ENCODE measurements around the gene CBLB. TPM values are rescaled to one million over a fixed set of nuclear protein-coding genes. Genes with fewer than 3 reads are reported as not detected.
"Not testable (repeated sequence)": the region's sequence is repeated elsewhere in the genome, so short reads cannot be mapped to it uniquely, and the experiment has no call there.

The CBLB gene
- total RNA-seq, 1 donor from 2014 or later = 146 TPM

- peaks cover 60% of the 10 kb centered on the region for H3K4me1 Mint-ChIP-seq (ENCODE audit: low read depth)
- intact Hi-C loops (cut with micrococcal nuclease) = loop anchor here (1.0 kb wide), 1 partner anchor 81 kb away; no protein-coding TSS in a partner anchor
- peak overlapping the region; percentile 88 for H3K27ac Mint-ChIP-seq
- H3K36me3 Mint-ChIP-seq (ENCODE audit: low read depth) = peaks cover 84% of the 10 kb centered on the region
- no peaks in the 10 kb centered on the region for H3K27me3 Mint-ChIP-seq (ENCODE audit: low read depth)
- H3K4me3 Mint-ChIP-seq (ENCODE audit: low read depth) = peak overlapping the region; percentile 49
- peaks cover 16% of the 10 kb centered on the region for H3K9me3 Mint-ChIP-seq
- no peak for DNase-seq (ENCODE audit: low spot score)
Observed at GRCh38 chr3:105746231-105746996, 122.4 kb downstream of the CBLB start.

- H3K27me3 Mint-ChIP-seq (ENCODE audit: low read depth) = no peaks in the 10 kb centered on the region
- no peak for DNase-seq (ENCODE audit: low spot score)
- H3K4me3 Mint-ChIP-seq (ENCODE audit: low read depth) = no peak overlapping the region
- peaks cover 19% of the 10 kb centered on the region for H3K9me3 Mint-ChIP-seq
- peaks cover 82% of the 10 kb centered on the region for H3K36me3 Mint-ChIP-seq (ENCODE audit: low read depth)
- peak overlapping the region; percentile 57 for H3K27ac Mint-ChIP-seq
- intact Hi-C loops (cut with micrococcal nuclease) = no loop called here
- H3K4me1 Mint-ChIP-seq (ENCODE audit: low read depth) = peaks cover 54% of the 10 kb centered on the region
Observed at GRCh38 chr3:105745046-105745445, 123.8 kb downstream of the CBLB start.

- Mint-ChIP-seq H3K4me3 (ENCODE audit: low read depth) (no peak overlapping the region), H3K27me3 (ENCODE audit: low read depth) (no peaks in the 10 kb centered on the region), H3K36me3 (ENCODE audit: low read depth) (peaks cover 85% of the 10 kb centered on the region), H3K9me3 (peaks cover 26% of the 10 kb centered on the region), H3K4me1 (ENCODE audit: low read depth) (peaks cover 53% of the 10 kb centered on the region), H3K27ac (peak overlapping the region; percentile 57)
- intact Hi-C loops (cut with micrococcal nuclease) = loop anchor here (1.0 kb wide), 1 partner anchor 9 kb away; no protein-coding TSS in a partner anchor
- DNase-seq (ENCODE audit: low spot score) = no peak
Observed at GRCh38 chr3:105744202-105744601, 124.6 kb downstream of the CBLB start.

- Mint-ChIP-seq H3K9me3 (peaks cover 5% of the 10 kb centered on the region), H3K4me3 (ENCODE audit: low read depth) (no peak overlapping the region), H3K36me3 (ENCODE audit: low read depth) (peaks cover 74% of the 10 kb centered on the region), H3K4me1 (ENCODE audit: low read depth) (peaks cover 5% of the 10 kb centered on the region), H3K27ac (no peak overlapping the region), H3K27me3 (ENCODE audit: low read depth) (no peaks in the 10 kb centered on the region)
- DNase-seq (ENCODE audit: low spot score) = no peak
- intact Hi-C loops (cut with micrococcal nuclease) = loop anchor here (5.0 kb wide), 1 partner anchor 39 kb away; no protein-coding TSS in a partner anchor
Observed at GRCh38 chr3:105733356-105733755, 135.5 kb downstream of the CBLB start.

GRCh38 chr3:105731686-105732085 lies 137.1 kb downstream of the CBLB start:
- H3K36me3 Mint-ChIP-seq (ENCODE audit: low read depth) = peaks cover 84% of the 10 kb centered on the region
- H3K27me3 Mint-ChIP-seq (ENCODE audit: low read depth) = no peaks in the 10 kb centered on the region
- no peak for DNase-seq (ENCODE audit: low spot score)
- no peak overlapping the region for H3K4me3 Mint-ChIP-seq (ENCODE audit: low read depth)
- H3K9me3 Mint-ChIP-seq = peaks cover 22% of the 10 kb centered on the region
- H3K27ac Mint-ChIP-seq = no peak overlapping the region
- intact Hi-C loops (cut with micrococcal nuclease) = loop anchor here (5.0 kb wide), 1 partner anchor 41 kb away; no protein-coding TSS in a partner anchor
- H3K4me1 Mint-ChIP-seq (ENCODE audit: low read depth) = peaks cover 9% of the 10 kb centered on the region

- peaks cover 9% of the 10 kb centered on the region for H3K4me1 Mint-ChIP-seq (ENCODE audit: low read depth)
- peaks cover 23% of the 10 kb centered on the region for H3K9me3 Mint-ChIP-seq
- H3K36me3 Mint-ChIP-seq (ENCODE audit: low read depth) = peaks cover 85% of the 10 kb centered on the region
- no peak for DNase-seq (ENCODE audit: low spot score)
- intact Hi-C loops (cut with micrococcal nuclease) = loop anchor here (5.0 kb wide), 1 partner anchor 41 kb away; no protein-coding TSS in a partner anchor
- no peak overlapping the region for H3K27ac Mint-ChIP-seq
- no peak overlapping the region for H3K4me3 Mint-ChIP-seq (ENCODE audit: low read depth)
- H3K27me3 Mint-ChIP-seq (ENCODE audit: low read depth) = no peaks in the 10 kb centered on the region
Observed at GRCh38 chr3:105730801-105731354, 137.9 kb downstream of the CBLB start.

- no peaks in the 10 kb centered on the region for H3K27me3 Mint-ChIP-seq (ENCODE audit: low read depth)
- peaks cover 86% of the 10 kb centered on the region for H3K36me3 Mint-ChIP-seq (ENCODE audit: low read depth)
- H3K27ac Mint-ChIP-seq = no peak overlapping the region
- H3K9me3 Mint-ChIP-seq = peaks cover 23% of the 10 kb centered on the region
- intact Hi-C loops (cut with micrococcal nuclease) = loop anchor here (5.0 kb wide), 1 partner anchor 43 kb away; no protein-coding TSS in a partner anchor
- H3K4me3 Mint-ChIP-seq (ENCODE audit: low read depth) = no peak overlapping the region
- H3K4me1 Mint-ChIP-seq (ENCODE audit: low read depth) = peaks cover 9% of the 10 kb centered on the region
- no peak for DNase-seq (ENCODE audit: low spot score)
Observed at GRCh38 chr3:105729667-105730066, 139.1 kb downstream of the CBLB start.

- no peak for DNase-seq (ENCODE audit: low spot score)
- no peak overlapping the region for H3K4me3 Mint-ChIP-seq (ENCODE audit: low read depth)
- peaks cover 13% of the 10 kb centered on the region for H3K4me1 Mint-ChIP-seq (ENCODE audit: low read depth)
- intact Hi-C loops (cut with micrococcal nuclease) = no loop called here
- no peaks in the 10 kb centered on the region for H3K27me3 Mint-ChIP-seq (ENCODE audit: low read depth)
- H3K9me3 Mint-ChIP-seq = peaks cover 20% of the 10 kb centered on the region
- H3K27ac Mint-ChIP-seq = no peak overlapping the region
- peaks cover 89% of the 10 kb centered on the region for H3K36me3 Mint-ChIP-seq (ENCODE audit: low read depth)
Observed at GRCh38 chr3:105728771-105729312, 140.0 kb downstream of the CBLB start.

GRCh38 chr3:105727036-105727435 lies 141.8 kb downstream of the CBLB start:
- Mint-ChIP-seq H3K4me1 (ENCODE audit: low read depth) (peaks cover 25% of the 10 kb centered on the region), H3K9me3 (peaks cover 22% of the 10 kb centered on the region), H3K36me3 (ENCODE audit: low read depth) (peaks cover 88% of the 10 kb centered on the region)
- intact Hi-C loops (cut with micrococcal nuclease); DNase-seq (ENCODE audit: low spot score); H3K4me3 Mint-ChIP-seq (ENCODE audit: low read depth); H3K27me3 Mint-ChIP-seq (ENCODE audit: low read depth); H3K27ac Mint-ChIP-seq: not testable (repeated sequence)

- Mint-ChIP-seq H3K4me1 (ENCODE audit: low read depth) (peaks cover 21% of the 10 kb centered on the region), H3K36me3 (ENCODE audit: low read depth) (peaks cover 89% of the 10 kb centered on the region), H3K9me3 (peaks cover 24% of the 10 kb centered on the region), H3K4me3 (ENCODE audit: low read depth) (no peak overlapping the region), H3K27ac (no peak overlapping the region), H3K27me3 (ENCODE audit: low read depth) (no peaks in the 10 kb centered on the region)
- intact Hi-C loops (cut with micrococcal nuclease) = no loop called here
- DNase-seq (ENCODE audit: low spot score) = no peak
Observed at GRCh38 chr3:105722943-105723556, 145.8 kb downstream of the CBLB start.

GRCh38 chr3:105719791-105720190 lies 149.0 kb downstream of the CBLB start:
- no peak for DNase-seq (ENCODE audit: low spot score)
- Mint-ChIP-seq H3K27me3 (ENCODE audit: low read depth) (no peaks in the 10 kb centered on the region), H3K27ac (no peak overlapping the region), H3K4me3 (ENCODE audit: low read depth) (no peak overlapping the region), H3K4me1 (ENCODE audit: low read depth) (peaks cover 19% of the 10 kb centered on the region), H3K36me3 (ENCODE audit: low read depth) (peaks cover 89% of the 10 kb centered on the region), H3K9me3 (peaks cover 9% of the 10 kb centered on the region)
- intact Hi-C loops (cut with micrococcal nuclease) = no loop called here

- no peak overlapping the region for H3K4me3 Mint-ChIP-seq (ENCODE audit: low read depth)
- intact Hi-C loops (cut with micrococcal nuclease) = no loop called here
- peaks cover 9% of the 10 kb centered on the region for H3K4me1 Mint-ChIP-seq (ENCODE audit: low read depth)
- H3K27me3 Mint-ChIP-seq (ENCODE audit: low read depth) = no peaks in the 10 kb centered on the region
- DNase-seq (ENCODE audit: low spot score) = no peak
- H3K9me3 Mint-ChIP-seq = no peaks in the 10 kb centered on the region
- H3K27ac Mint-ChIP-seq = no peak overlapping the region
- H3K36me3 Mint-ChIP-seq (ENCODE audit: low read depth) = peaks cover 84% of the 10 kb centered on the region
Observed at GRCh38 chr3:105715372-105715771, 153.4 kb downstream of the CBLB start.

Data from activated T-helper 2 cell treated with anti-CD3 and anti-CD28 coated beads, Interferon-gamma antibody, Interleukin-2, Interleukin-4, amounts not matched to agents 10 μg/mL and 5 μg/mL and 100 μg/mL, durations not matched to agents 14 hours and 24 hours and 36 hours (primary cell).